Left renal pelvis (tissue), 4 donors: ENCODE results near the gene PLEKHA6. TPM values are rescaled to one million over a fixed set of nuclear protein-coding genes. Genes with fewer than 3 reads are reported as not detected.
A peak's percentile ranks its signal among the peaks of the same experiment; 100 is the strongest.

Experiments used
- DNase-seq, 4 donors: peaks; one replicate each; pipeline ENCODE4 v3.0.0-alpha.2; 2013; ENCODE audit warnings: low read depth in 4 of 4, low spot score in 3 of 4
- polyA plus RNA-seq, 4 donors: library from polyadenylated mRNA; unstranded; fragments of 120-200 nt; gene quantifications; one replicate each; pipeline ENCODE4 v1.2.1, GENCODE V29; 2013; ENCODE audit not compliant: insufficient read length in 4 of 4

PLEKHA6 gene
- polyA plus RNA-seq, 4 donors: 46.1 to 55.8 (median 46.5) TPM

- DNase-seq: no peak
These were observed 1.9 kb downstream of the PLEKHA6 start for GRCh38 chr1:204357551-204358490.

DNA sequence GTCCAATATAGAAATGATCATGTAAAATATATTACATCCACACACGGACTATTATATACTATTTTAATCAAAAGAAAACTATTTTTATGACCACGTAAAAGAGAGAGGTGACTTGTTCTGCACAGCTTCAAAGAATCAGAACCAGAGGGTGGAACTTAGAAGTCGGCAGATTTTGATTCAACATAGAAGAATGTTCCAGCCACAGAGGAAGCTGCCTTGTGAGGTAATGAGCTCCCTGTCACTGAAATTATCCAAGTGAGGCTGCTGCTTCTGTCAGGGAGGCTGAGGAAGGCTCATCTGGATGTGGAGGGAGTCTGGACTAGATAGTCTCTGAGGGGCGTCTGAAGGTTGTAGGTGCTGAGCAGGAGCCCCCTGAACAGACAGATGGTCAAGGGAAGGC lies 2.7 kb downstream of the PLEKHA6 start:
- no peak for DNase-seq

- no peak for DNase-seq
These were observed 3.8 kb downstream of the PLEKHA6 start for GRCh38 chr1:204355913-204356312.

DNA sequence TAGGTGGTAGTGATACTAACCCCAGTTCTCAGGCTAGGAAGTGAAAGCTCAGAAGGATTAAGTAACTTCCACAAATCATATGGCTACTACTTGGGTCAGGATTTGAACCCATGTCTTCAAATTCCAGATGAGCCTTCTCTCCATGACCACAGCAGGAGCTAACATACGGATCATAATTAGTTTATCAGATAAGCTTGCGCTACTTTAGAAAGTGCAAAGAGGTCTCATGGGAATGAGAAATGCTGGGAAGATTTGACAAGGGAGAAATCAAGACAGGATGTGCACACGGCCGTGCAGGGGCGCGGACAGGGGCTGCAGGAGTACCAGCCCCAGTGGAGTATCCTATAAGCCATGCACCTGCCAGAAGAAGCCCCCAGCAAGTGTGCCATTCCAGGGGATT lies 5.2 kb downstream of the PLEKHA6 start:
- no peak for DNase-seq

GRCh38 chr1:204353213-204353910 lies 6.4 kb downstream of the PLEKHA6 start:
- no peak for DNase-seq

DNA sequence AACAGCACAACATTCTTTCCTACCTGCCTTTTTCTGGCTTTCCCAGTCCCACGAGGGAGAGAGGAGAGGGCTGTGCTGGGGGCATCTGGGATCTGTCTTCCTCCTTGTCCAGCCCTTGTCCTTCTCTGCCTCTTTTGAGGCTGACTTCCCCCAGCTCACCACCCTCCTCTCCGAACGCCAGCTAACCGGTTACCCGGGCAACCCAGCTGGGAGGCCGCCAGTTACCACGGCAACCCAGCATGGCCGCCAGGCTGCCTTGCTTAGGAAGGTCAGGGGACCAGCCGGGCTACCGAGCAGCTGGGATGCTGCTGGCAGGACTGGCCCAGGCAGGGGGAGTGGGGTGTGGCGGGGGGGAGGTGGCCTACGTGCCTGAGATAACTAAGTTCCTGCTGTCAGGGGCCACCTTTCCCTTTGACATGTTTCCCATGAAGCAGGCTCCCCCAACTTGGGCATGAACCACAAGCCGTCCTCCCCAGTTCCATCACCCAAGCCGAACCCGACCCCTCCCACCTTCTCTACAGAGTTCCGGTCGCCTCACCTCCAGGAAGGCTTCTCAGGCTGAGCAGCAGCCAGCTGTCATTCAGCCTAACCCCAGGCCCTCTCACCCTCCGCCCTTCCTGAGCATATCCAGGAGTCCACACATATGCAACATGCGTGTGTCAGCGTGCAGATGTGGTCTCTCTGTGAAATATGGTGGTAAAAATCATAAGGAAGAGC lies 8.7 kb downstream of the PLEKHA6 start:
- peak in 2 of 4 donors; percentile 68 to 78 for DNase-seq

GRCh38 chr1:204350312-204350711 lies 9.4 kb downstream of the PLEKHA6 start:
- no peak for DNase-seq

- DNase-seq: no peak
These were observed 10.1 kb downstream of the PLEKHA6 start for GRCh38 chr1:204349602-204350001.

DNA sequence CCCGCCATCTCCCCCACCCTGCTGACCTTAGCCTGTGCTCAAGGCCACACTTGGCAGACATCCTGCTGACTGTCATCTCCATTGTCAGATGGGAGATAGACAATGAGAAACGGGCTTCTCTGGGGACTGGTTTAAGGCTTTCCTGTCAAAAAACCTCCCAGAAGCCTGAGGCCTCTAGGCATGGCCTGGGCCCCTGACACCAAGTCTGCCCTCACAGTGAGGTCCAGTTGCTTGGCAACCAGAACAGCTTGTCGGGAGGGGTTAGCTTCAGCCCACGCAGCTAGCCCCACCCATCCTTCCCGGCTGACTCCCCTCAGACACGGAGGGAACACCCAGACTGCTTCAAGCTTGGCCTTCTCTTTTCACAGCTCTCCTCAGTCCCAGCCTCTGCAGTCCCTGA lies 11.0 kb downstream of the PLEKHA6 start:
- peak in 3 of 4 donors; percentile 58 to 80 (median 74) for DNase-seq

- no peak for DNase-seq
These were observed 11.5 kb downstream of the PLEKHA6 start for GRCh38 chr1:204348242-204348641.

DNA sequence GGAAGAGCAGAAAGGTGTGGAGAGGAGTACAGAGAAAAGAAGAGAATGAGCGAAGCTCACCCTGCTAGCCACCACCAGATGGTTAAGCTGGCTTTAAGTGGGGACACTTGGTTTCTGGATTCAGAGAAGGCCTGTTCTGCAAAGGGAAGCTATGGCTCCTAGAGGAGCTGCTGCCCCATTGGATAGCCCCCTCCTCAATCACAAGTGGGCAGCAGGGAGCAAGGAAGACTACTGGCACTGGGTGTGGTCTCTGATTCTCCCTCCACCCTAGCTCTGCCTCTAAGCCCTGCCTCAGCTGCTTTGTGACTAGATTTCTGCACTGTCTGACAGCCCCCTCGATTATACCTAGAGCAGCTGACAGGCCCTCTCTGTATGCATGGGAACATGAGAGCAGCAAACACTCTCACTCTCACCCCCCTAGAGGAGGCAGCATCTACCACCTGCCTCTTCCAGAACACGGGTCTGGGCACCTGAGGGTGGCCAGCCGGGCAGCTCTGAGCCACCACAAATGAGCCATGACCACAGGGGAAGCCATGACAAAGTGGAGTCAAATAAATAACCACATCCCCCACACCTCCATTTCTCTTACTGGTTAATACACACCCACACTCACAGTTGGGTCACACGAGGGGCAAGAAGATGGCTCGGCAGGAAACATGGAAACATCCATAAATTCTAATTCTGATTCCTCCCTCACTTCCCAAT lies 13.6 kb downstream of the PLEKHA6 start:
- DNase-seq: no peak

- DNase-seq: no peak
These were observed 14.3 kb downstream of the PLEKHA6 start for GRCh38 chr1:204345438-204345841.

DNA sequence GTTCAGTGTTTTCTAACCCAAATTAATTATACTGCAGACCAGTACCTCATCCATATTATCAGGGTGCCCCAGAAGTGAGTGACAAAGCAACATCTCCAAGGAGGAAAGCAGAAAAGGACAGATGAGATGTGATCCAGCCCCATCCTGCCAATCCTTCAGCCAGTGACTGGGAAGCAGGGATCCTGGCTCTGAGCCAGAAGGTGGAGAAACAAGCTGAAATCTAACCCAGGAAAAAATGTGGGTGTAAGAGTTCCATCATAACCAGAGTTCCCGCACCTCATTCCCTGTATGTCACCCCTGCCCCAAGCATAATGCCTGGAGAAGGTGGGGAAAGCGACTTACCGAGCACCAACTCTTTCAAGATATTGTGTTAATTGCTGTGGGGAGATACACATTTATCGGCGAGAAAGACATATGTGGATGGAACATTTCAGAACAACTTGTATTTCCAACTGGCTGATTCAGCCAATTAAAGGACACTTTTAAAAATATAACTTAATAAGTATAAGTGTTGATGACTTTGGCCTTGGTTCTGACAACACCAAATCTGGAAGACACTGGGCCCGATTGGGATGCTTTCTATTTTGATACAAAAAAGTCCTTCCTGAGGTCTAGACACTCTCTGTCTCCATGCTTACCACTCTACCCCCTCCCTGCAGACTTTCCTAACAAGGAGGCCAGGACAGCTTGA lies 14.9 kb downstream of the PLEKHA6 start:
- DNase-seq: no peak

DNA sequence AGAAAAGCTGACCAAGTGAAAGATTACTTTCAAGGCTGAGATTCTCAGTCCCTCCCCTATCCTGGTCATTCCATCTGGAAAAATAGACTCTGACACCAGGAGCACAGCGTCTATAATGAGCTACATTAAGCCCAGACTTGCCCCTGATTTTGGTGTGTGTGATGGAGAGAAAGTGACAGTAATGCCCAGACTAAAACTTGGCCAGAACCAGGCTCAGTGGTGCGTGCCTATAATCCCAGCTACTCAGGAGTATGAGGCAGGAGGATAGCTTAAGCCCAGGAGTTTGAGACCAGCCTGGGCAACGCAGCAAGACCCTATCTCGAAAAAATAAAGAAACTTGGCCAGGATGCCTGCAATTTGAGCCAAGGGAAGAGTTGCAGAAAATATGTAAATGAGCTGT lies 15.9 kb downstream of the PLEKHA6 start:
- DNase-seq: no peak

DNA sequence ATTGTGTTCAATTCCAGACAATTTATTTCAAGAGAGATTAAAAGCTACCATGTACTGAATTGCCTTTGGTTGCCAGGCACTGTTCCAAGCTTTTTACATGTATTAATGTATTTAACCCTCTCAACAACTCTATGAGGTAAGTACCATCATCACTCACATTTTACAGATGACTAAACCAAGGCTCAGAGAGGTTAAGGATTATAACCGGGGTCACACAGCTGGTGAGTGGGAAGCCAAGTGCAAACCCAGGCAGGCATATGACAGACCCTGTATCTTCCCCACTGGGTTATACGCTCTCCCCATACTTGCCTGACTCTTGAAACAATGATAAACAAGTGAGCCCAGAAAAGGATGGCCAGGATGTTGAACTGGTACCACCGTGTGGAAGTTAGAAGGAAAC lies 16.5 kb downstream of the PLEKHA6 start:
- no peak for DNase-seq

- DNase-seq: no peak
These were observed 17.4 kb downstream of the PLEKHA6 start for GRCh38 chr1:204342310-204342709.

DNA sequence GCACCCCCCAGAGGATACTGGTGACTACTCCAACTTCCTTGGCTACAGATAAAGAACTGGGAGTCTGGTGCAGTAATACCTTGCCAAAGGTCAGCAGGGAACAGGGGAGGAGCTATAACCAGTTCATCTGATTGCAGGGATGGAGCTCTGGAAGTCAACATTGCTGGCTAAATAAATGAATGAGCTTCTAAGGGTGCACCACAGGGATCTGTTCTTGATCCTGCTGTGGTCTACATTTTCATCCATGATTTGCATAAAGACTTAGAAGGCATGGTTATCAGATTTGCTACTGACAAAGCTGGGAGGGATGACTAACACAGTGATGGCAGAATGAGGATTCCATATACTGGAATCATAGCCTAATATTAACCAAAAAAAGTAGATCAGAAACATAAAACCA lies 18.3 kb downstream of the PLEKHA6 start:
- no peak for DNase-seq

DNA sequence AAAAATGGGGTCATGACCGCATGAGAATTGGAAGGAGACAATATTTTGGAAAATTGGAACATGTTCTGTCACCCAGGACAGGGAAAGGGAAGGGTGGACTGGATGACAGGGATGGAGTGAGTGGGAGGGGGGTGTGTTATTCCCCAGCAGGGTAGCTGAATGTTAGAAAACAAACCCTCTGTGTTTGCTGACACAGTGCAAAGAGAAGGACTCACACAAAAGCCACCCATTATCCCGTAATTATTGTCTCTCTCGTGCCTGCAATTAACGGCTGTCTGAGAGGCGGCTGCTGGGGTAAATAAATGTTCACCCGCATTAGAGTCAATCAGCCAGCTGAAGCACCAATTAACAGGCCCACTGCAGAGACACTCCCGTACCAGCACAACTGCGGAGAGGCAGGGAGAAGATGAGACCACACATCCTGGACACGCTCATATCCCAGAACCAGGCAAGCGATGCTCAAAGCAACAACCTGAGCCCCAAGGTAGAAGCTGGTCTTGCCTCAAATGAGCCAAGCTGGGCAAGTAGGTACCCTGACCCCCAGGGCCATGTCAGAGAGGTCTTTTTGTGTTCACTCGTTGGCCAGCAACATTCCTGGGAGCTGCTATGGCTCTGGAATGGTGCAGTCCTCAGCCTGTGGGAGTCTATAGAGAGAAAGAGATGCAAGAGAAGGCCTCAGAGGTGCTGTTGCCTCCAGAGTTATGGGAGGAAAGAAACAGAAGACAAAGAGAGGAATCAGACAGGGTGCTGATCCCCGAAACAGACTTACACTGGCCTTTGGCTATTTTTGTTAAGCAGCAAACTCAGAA lies 19.4 kb downstream of the PLEKHA6 start:
- no peak for DNase-seq

DNA sequence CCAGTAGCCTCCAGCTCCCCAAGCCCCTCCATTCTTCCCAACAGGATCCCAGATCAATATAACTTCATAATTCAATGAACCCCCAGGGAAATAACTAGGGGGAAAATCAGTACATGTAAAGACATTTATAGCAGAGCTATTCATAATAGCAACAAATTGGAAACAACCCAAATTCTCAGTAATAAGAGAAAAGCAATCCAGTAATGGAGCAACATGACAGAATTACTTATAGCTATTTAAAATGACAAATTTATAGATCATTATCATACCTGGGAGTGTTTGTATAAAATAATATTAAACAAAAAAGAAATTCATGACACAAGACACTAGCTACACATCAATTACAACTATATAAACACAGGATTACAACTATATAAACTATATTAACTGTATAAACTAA lies 20.2 kb downstream of the PLEKHA6 start:
- DNase-seq: no peak
